DMS53 treated with DMSO at 0.1 percent for 48 hours (cell line): ENCODE measurements around the gene POTEH.
"Not testable (repeated sequence)": the region's sequence is repeated elsewhere in the genome, so short reads cannot be mapped to it uniquely, and the experiment has no call there.

Experiments used
- DNase-seq: peaks from one replicate; lab custom pipeline; 2025; ENCODE audit not compliant: unreplicated experiment; lab: John Stamatoyannopoulos, UW

POTEH gene

DNA sequence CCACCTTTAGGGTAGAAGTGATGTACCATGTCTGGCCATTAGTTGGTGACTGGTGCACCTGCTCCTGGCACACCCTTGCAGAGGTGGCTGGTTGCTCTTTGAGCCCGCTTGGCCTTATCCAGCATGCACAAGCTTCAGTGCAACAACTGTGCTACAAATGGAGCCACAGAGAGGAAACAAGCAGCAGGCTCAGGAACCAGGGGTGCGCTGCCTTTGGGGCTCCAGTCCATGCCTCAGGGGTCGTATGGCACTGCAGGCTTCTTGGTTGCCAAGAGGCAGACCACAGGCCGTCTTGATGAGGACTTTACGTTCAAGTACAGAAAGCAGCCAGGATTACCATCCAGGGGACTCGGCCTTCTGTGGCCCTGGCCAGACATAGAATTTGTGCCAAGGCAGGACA lies 44.6 kb downstream of the POTEH start:
- not testable (repeated sequence) for DNase-seq

DNA sequence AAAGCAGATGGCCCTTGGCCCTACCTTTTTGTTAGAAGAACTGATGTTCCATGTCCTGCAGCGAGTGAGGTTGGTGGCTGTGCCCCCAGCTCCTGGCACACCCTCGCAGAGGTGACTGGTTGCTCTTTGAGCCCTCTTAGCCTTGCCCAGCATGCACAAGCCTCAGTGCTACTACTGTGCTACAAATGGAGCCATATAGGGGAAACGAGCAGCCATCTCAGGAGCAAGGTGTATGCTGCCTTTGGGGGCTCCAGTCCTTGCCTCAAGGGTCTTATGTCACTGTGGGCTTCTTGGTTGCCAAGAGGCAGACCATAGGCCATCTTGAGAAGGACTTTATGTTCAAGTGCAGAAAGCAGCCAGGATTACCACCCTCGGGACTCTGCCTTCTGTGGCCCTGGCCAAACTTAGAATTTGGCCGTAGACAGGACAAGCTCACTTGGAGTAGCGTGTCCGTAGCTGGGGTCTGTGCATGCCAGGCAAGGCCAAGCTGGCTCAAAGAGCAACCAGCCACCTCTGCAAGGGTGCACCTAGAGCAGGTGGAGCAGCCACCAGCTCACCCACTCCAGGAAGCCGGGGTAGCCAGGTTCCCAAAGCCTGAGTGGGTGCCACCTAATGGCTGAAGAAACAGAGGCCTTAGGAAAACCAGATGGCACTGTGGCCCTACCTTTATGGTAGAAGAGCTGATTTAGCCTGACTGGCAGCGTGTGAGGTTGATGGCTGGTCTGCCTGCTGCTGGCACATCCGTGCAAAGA lies 48.5 kb downstream of the POTEH start:
- not testable (repeated sequence) for DNase-seq

DNA sequence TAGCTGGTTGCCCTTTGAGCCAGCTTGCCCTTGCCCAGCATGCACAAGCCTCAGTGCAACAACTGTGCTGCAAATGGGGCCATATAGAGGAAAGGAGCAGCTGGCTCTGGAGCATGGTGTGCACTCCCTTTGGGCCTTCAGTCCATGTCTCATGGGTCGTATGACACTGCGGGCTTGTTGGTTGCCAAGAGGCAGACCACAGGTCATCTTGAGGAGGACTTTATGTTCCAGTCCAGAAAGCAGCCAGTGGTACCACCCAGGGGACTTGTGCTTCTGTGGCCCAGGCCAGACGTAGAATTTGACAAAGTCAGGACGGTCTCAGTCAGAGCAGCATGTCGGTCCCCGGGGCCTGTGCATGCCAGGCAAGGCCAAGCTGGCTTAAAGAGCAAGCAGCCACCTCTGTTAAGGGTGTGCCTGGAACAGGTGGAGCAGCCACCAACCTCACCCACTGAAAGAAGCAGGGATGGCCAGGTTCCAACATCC lies 49.1 kb downstream of the POTEH start:
- not testable (repeated sequence) for DNase-seq

DNA sequence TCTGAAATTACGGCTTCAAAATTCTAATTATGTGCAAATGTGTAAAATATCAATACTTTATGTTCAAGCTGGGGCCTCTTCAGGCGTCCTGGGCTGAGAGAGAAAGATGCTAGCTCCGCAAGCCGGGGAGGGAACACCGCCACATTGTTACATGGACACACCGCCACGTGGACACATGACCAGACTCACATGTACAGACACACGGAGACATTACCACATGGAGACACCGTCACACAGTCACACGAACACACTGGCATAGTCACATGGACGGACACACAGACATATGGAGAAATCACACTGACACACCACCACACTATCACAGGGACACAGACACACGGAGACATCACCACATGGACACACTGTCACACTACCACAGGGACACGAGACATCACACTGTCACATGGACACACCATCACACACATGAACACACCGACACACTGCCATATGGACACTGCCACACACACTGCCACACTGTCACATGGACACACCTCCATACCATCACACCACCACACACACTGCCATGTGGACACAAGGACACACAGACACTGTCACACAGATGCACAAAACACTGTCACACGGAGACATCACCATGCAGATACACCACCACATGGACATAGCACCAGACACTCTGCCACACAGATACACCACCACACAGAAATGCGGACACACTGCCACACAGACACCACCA lies 58.0 kb downstream of the POTEH start:
- not testable (repeated sequence) for DNase-seq

DNA sequence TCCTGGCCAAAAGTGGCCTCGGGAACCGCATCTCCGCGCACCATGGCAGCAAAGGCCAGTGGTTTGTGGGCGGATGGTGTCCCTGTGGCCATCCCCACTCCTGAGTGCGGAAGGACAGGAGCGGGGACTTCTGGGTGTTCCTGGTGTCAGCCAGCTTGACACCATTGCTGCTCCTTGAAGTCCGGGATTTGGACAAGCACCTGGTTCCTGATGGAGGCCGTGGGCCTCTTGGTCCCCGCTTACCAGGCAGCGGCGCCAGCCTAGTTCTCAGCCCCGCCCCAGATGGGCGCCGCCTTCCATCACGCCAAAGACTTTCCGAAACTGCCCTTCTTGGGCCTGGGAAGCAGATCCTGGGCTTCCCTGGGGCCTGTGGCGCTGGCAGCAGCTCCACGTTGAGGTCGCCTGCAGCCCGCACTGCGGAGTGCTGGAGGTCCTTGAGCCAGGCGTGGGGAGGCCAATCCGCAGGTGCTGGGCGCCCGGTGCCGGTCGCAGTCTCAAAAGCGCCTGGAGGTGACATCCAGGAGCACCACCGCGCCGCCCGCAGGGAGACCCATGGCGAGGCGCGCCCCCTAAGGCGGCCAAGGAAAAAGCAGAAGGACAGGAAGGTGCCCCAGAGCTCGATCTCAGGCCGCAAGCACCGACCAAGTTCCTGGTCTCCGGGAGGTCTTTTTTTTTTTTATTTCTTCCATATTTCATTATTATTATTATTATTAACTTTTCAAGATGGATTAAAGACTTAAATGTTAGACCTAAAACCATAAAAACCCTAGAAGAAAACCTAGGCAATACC lies 59.5 kb downstream of the POTEH start:
- DNase-seq, result not testable (repeated sequence)

DNA sequence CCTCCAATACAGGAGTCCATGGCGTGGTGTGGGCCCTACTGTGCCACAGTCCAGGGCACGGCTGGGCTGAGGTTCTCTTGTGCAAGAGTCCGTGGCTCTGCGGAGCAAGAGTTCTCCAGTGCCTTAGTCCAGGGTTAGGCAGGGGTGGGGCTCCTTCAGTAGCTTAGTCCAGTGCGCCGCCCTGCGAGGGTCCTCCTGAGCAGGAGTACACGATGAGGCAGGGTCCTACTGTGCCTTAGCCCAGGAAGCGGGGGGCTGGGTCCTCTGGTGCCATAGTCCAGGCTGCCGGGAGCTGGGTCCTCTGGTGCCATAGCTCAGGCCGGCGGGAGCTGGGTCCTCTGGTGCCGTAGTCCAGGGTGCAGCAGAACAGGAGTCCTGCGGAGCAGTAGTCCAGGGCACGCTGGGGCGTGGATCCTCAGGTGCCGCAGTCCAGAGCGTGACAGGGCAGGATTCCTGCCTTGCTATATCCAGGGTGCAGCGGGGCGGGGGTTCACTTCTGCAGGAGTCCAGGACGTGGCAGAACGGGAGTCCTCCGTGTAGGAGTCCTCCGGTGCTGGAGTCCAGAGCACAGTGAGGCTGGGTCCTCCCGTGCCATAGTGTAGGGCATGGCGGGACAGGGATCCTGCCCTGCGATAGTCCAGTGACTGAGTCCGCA lies 69.7 kb downstream of the POTEH start:
- not testable (repeated sequence) for DNase-seq

DNA sequence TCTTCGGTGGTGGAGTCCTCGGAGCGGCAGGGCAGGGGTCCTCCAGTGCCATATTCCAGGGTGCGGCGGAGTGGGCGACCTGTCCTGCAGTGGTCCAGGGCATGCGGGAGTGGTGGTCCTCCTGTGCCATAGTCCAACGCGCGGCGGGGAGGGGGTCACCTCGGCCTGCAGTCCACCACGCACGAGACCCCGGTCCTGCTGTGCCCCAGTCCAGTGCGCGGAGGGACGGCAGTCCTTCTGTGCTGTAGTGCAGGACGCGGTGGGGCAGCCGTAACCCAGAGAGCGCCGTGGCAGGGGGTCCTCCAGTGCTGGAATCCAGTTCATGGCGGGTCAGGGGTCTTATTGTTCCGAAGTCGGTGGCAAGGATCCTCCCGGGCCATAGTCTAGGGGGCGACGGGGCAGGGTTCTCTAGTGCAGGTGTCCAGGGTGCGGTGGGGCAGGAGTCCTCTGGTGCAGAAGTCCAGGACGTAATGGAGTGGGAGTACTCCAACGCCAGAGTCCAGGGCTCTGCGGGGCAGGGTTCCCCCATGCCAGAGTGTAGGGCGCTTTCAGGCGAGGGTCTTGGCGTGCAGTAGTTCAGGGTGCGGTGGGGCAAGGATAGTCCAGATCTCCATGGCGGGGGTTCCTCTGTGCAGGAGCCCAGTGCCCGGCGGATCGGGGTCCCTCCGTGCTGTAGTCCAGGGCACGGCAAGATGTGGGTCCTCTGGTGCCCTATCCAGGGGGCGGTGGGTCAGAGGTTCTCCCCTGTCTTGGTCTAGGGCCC lies 70.7 kb downstream of the POTEH start:
- DNase-seq, result not testable (repeated sequence)

DNA sequence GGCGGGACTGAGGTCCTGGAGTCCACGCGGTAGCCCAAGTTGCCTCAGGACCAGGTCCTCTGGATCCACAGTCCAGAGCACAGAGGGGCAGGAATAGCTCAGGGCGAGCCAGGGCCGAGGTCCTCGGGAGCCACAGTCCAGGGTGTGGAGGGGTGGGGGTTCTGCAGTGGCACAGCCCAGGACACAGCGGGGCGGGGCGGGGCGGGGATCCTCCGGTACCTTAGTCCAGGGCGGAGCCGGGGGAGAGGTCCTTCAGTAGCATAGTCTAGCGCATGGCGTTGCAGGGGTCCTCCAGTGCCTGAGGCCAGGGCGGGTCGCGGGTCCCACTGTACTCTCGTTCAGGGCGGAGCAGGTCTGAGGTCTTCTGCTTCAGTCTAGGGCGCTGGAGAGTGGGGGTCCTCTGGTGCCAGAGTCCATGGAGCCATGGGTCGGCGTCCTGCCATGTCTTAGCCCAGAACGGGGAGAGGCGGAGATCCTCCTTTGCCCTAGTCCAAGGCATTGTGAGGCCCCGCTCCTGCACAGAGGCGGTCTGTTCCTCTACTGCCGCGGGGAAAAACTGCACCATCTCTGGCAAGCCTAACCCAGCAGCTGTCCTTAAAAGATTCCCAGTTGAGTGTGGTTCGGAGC lies 71.4 kb downstream of the POTEH start:
- DNase-seq, result not testable (repeated sequence)

DNA sequence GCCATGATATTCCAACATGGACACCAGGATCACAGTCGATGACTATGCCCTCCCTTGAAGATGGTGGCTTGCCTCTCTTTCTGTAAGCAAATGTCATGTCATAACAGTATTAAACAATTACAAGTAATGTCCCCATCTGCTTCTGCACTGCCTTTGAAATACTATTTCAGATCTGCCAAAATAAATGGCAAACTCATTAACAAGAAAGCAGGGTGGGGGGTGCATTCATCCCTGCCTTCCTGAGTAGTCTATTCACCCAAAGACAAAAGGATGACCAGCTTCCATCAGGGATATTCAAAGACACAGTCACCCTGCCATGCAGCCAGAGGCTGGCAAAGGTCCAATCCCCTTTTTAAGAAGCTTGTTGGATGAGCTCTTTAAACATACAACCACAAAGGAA lies 73.7 kb downstream of the POTEH start:
- not testable (repeated sequence) for DNase-seq
